ENCODE data around the gene C1QTNF6.
"Not testable (repeated sequence)": the region's sequence is repeated elsewhere in the genome, so short reads cannot be mapped to it uniquely, and the experiment has no call there.

The C1QTNF6 gene

GRCh38 chr22:37187891-37188761 is at the start of gene C1QTNF6:
Gene C1QTNF6 (minus strand): TSS chr22:37188247. CDS start chr22:37188213, 34 bp downstream.
- in situ Hi-C loops (cut with MboI; ENCODE audit: low sequenced_read_pairs): no loop called here

GRCh38 chr22:37235897-37236607 is 48.0 kb upstream of the C1QTNF6 start:
- in situ Hi-C loops (cut with MboI; ENCODE audit: low sequenced_read_pairs): no loop called here

- in situ Hi-C loops (cut with MboI; ENCODE audit: low sequenced_read_pairs): no loop called here
Observed at GRCh38 chr22:37234736-37235711, 47.0 kb upstream of the C1QTNF6 start.

- in situ Hi-C loops (cut with MboI; ENCODE audit: low sequenced_read_pairs): no loop called here
Observed at GRCh38 chr22:37233751-37234631, 45.9 kb upstream of the C1QTNF6 start.

GRCh38 chr22:37233371-37233750 is 45.3 kb upstream of the C1QTNF6 start:
- in situ Hi-C loops (cut with MboI; ENCODE audit: low sequenced_read_pairs): not testable (repeated sequence)

GRCh38 chr22:37232140-37232998 is 44.3 kb upstream of the C1QTNF6 start:
- in situ Hi-C loops (cut with MboI; ENCODE audit: low sequenced_read_pairs): no loop called here

- in situ Hi-C loops (cut with MboI; ENCODE audit: low sequenced_read_pairs): no loop called here
Observed at GRCh38 chr22:37231406-37232139, 43.5 kb upstream of the C1QTNF6 start.

- in situ Hi-C loops (cut with MboI; ENCODE audit: low sequenced_read_pairs): no loop called here
Observed at GRCh38 chr22:37230673-37231405, 42.8 kb upstream of the C1QTNF6 start.

GRCh38 chr22:37229805-37230672 is 42.0 kb upstream of the C1QTNF6 start:
- in situ Hi-C loops (cut with MboI; ENCODE audit: low sequenced_read_pairs): no loop called here

- in situ Hi-C loops (cut with MboI; ENCODE audit: low sequenced_read_pairs): no loop called here
Observed at GRCh38 chr22:37229012-37229804, 41.2 kb upstream of the C1QTNF6 start.

GRCh38 chr22:37228106-37229011 is 40.3 kb upstream of the C1QTNF6 start:
- in situ Hi-C loops (cut with MboI; ENCODE audit: low sequenced_read_pairs): no loop called here

- in situ Hi-C loops (cut with MboI; ENCODE audit: low sequenced_read_pairs): no loop called here
Observed at GRCh38 chr22:37226514-37226913, 38.5 kb upstream of the C1QTNF6 start.

- in situ Hi-C loops (cut with MboI; ENCODE audit: low sequenced_read_pairs): no loop called here
Observed at GRCh38 chr22:37226087-37226486, 38.0 kb upstream of the C1QTNF6 start.

GRCh38 chr22:37225481-37225880 is 37.4 kb upstream of the C1QTNF6 start:
- in situ Hi-C loops (cut with MboI; ENCODE audit: low sequenced_read_pairs): no loop called here
